ENCODE data around the gene PDE4A. TPM values are rescaled to one million over a fixed set of nuclear protein-coding genes. Genes with fewer than 3 reads are reported as not detected.

PDE4A gene
- total and polyA plus RNA-seq, 10 of the 15 experiments (the other 5 are each of a cell fraction or from before 2014, with no cell fraction given): 0.24 to 13.3 (median 4.9) TPM

DNA sequence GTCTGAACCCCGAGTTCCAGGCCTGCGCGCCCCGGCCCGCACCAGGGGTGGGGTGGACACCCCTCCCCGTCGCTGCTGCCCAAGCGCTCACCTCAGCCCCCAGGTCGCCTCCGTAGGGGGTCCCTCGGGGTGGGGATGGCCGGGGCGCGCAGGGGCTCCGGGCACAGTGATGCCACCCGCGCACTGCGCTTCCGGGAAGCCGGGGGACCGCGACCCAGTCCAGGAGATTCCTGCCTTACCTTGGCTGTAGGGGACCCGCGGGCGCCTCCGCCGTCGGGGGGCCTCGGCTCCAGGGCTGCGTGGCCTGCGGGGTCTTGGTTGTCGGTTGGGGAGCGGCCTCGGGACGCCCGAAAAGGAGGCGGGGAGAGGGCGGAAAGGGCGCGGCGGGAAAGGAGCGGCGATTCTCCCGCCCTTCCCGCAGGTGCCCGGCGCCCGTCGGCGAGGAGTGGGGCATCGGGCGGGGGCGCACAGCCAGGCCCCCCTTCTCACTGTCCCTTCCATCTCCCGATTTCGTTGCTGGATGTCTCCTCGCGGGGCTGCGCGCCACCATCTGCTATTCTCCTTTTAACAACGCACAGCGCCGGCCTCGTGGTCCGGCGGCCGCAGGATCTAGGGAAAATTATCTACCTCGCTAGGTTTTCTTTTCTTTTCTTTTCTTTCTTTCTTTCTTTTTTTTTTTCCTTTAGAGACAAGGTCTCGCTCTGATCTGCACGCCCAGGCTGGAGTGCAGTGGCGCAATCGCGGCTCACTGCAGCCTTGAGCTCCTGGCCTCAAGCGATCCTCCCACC lies 82.9 kb downstream of the PDE4A start, which contains the start of gene KEAP1 (continued):
- TF ChIP-seq RCOR1 (conservative IDR thresholded peaks at IDR 0.05; ENCODE audit: low read depth, low read length) (no peak), CBX3 (IDR thresholded peaks at IDR 0.05; ENCODE audit: borderline replicate concordance, low read depth) (no peak), CBX5 (IDR thresholded peaks at IDR 0.05; ENCODE audit: low read depth) (no peak), TAF1 (IDR thresholded peaks at IDR 0.05; ENCODE audit: borderline replicate concordance, low read depth, low read length) (no peak), RBBP5 (conservative IDR thresholded peaks at IDR 0.05) (no peak), NFIC (IDR thresholded peaks at IDR 0.05; ENCODE audit: low read depth, low read length) (no peak), PKNOX1 (IDR thresholded peaks at IDR 0.05) (no peak), CREM (IDR thresholded peaks at IDR 0.05; ENCODE audit: low read depth) (no peak), RUNX3 (IDR thresholded peaks at IDR 0.05; ENCODE audit: low read length) (peak; percentile 27; the same call in 1 of the 2 replicates), HDAC6 (IDR thresholded peaks at IDR 0.05; ENCODE audit: unreplicated experiment) (peak; percentile 66), MTA3 (IDR thresholded peaks at IDR 0.05; ENCODE audit: borderline replicate concordance, low read length) (no peak), TARDBP (IDR thresholded peaks at IDR 0.05; ENCODE audit: borderline replicate concordance) (no peak), FOXM1 (IDR thresholded peaks at IDR 0.05; ENCODE audit: low read depth, low read length) (no peak), CUX1 (IDR thresholded peaks at IDR 0.05; ENCODE audit: insufficient replicate concordance, low read depth, low read length) (no peak), TCF7 (IDR thresholded peaks at IDR 0.05; ENCODE audit: borderline replicate concordance) (no peak), SREBF1 (IDR thresholded peaks at IDR 0.05; ENCODE audit: low read length) (no peak), ZNF24 (IDR thresholded peaks at IDR 0.05) (no peak), CHD2 (IDR thresholded peaks at IDR 0.05; ENCODE audit: borderline replicate concordance, low read depth, low read length) (no peak), GABPA (IDR thresholded peaks at IDR 0.05; ENCODE audit: low read depth) (no peak), SUZ12 (IDR thresholded peaks at IDR 0.05; ENCODE audit: unreplicated experiment) (no peak), PAX5 (IDR thresholded peaks at IDR 0.05; ENCODE audit: borderline replicate concordance, low read depth, low read length) (no peak)
- TF ChIP-seq, protein P1, sequence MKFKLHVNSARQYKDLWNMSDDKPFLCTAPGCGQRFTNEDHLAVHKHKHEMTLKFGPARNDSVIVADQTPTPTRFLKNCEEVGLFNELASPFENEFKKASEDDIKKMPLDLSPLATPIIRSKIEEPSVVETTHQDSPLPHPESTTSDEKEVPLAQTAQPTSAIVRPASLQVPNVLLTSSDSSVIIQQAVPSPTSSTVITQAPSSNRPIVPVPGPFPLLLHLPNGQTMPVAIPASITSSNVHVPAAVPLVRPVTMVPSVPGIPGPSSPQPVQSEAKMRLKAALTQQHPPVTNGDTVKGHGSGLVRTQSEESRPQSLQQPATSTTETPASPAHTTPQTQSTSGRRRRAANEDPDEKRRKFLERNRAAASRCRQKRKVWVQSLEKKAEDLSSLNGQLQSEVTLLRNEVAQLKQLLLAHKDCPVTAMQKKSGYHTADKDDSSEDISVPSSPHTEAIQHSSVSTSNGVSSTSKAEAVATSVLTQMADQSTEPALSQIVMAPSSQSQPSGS (IDR thresholded peaks at IDR 0.05; ENCODE audit: low read length): no peak
- TF ChIP-seq, protein P2, sequence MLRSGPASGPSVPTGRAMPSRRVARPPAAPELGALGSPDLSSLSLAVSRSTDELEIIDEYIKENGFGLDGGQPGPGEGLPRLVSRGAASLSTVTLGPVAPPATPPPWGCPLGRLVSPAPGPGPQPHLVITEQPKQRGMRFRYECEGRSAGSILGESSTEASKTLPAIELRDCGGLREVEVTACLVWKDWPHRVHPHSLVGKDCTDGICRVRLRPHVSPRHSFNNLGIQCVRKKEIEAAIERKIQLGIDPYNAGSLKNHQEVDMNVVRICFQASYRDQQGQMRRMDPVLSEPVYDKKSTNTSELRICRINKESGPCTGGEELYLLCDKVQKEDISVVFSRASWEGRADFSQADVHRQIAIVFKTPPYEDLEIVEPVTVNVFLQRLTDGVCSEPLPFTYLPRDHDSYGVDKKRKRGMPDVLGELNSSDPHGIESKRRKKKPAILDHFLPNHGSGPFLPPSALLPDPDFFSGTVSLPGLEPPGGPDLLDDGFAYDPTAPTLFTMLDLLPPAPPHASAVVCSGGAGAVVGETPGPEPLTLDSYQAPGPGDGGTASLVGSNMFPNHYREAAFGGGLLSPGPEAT (IDR thresholded peaks at IDR 0.05; ENCODE audit: low read depth): 0 out of 2 replicates have a peak, but pooled peaks have one; percentile 23

Data from GM12878 (cell line).